GM19240 (cell line): ENCODE data around the gene ACOXL.

ENCODE experiments used
- DNase-seq: peaks from one replicate; pipeline ENCODE4 v3.0.0; 2011; ENCODE audit warnings: low spot score; ENCODE audit not compliant: insufficient read length

ACOXL gene

GRCh38 chr2:110752871-110753270 is 20.5 kb downstream of the ACOXL start:
- DNase-seq = no peak

- no peak for DNase-seq
Measured at GRCh38 chr2:110755491-110756078, 23.2 kb downstream of the ACOXL start.

- DNase-seq = no peak
Measured at GRCh38 chr2:110759411-110759810, 27.0 kb downstream of the ACOXL start.

- no peak for DNase-seq
Measured at GRCh38 chr2:110764931-110765330, 32.6 kb downstream of the ACOXL start.

- DNase-seq = no peak
Measured at GRCh38 chr2:110766291-110766690, 33.9 kb downstream of the ACOXL start.

- no peak for DNase-seq
Measured at GRCh38 chr2:110768591-110768990, 36.2 kb downstream of the ACOXL start.

- no peak for DNase-seq
Measured at GRCh38 chr2:110770404-110770958, 38.1 kb downstream of the ACOXL start.

GRCh38 chr2:110770959-110771431 is 38.6 kb downstream of the ACOXL start:
- DNase-seq = no peak

- no peak for DNase-seq
Measured at GRCh38 chr2:110771547-110772382, 39.4 kb downstream of the ACOXL start.

- no peak for DNase-seq
Measured at GRCh38 chr2:110772383-110772755, 40.0 kb downstream of the ACOXL start.

- DNase-seq = no peak
Measured at GRCh38 chr2:110773401-110773921, 41.1 kb downstream of the ACOXL start.

GRCh38 chr2:110774701-110775100 is 42.3 kb downstream of the ACOXL start:
- no peak for DNase-seq

GRCh38 chr2:110777531-110778311 is 45.3 kb downstream of the ACOXL start:
- no peak for DNase-seq

- no peak for DNase-seq
Measured at GRCh38 chr2:110780461-110780860, 48.1 kb downstream of the ACOXL start.

GRCh38 chr2:110783196-110783873 is 51.0 kb downstream of the ACOXL start:
- no peak for DNase-seq

GRCh38 chr2:110784047-110784631 is 51.8 kb downstream of the ACOXL start:
- DNase-seq = no peak

- no peak for DNase-seq
Measured at GRCh38 chr2:110785439-110785838, 53.1 kb downstream of the ACOXL start.

- no peak for DNase-seq
Measured at GRCh38 chr2:110788976-110789375, 56.6 kb downstream of the ACOXL start.

- no peak for DNase-seq
Measured at GRCh38 chr2:110789706-110790105, 57.3 kb downstream of the ACOXL start.

- no peak for DNase-seq
Measured at GRCh38 chr2:110790907-110791306, 58.5 kb downstream of the ACOXL start.

GRCh38 chr2:110791435-110791834 is 59.1 kb downstream of the ACOXL start:
- no peak for DNase-seq
